IPS-18c (cell line): Measurements from ENCODE around the gene PCDHGA8.
"Not testable (repeated sequence)": the region's sequence is repeated elsewhere in the genome, so short reads cannot be mapped to it uniquely, and the experiment has no call there.

Experiments
- H3K4me3 ChIP-seq: 2 replicates; pipeline ENCODE4 v1.7.0; 2013; ENCODE audit warnings: low read depth, mild to moderate bottlenecking, low read length, moderate library complexity; ENCODE audit not compliant: insufficient read depth
- H3K9me3 ChIP-seq: one replicate; pipeline ENCODE4 v1.6.1; 2013; ENCODE audit warnings: mild to moderate bottlenecking, low read length, moderate library complexity; ENCODE audit not compliant: control insufficient read depth, insufficient read depth

Gene PCDHGA8

GRCh38 chr5:141389153-141390042 lies 3.0 kb upstream of the PCDHGA8 start:
- peaks cover 22% of the 10 kb centered on the region for H3K9me3 ChIP-seq
- peak overlapping the region; percentile 20; the same call in 1 of the 2 replicates for H3K4me3 ChIP-seq

- H3K9me3 ChIP-seq, result peaks cover 20% of the 10 kb centered on the region
- no peak overlapping the region for H3K4me3 ChIP-seq
Observed at GRCh38 chr5:141393267-141393666, 834 bp downstream of the PCDHGA8 start.

GRCh38 chr5:141394401-141395187 lies 2.2 kb downstream of the PCDHGA8 start:
- not testable (repeated sequence) for H3K4me3 ChIP-seq
- H3K9me3 ChIP-seq, result peaks cover 21% of the 10 kb centered on the region

GRCh38 chr5:141397756-141398551 lies 5.5 kb downstream of the PCDHGA8 start, which contains the start of gene PCDHGB5:
Gene PCDHGB5, plus strand, starts transcription at chr5:141397947. Its CDS starts 181 bp downstream, at chr5:141398128.
- Histone ChIP-seq H3K9me3 (peaks cover 25% of the 10 kb centered on the region), H3K4me3 (peak within 1 kb of the TSS; percentile 28; the same call in 1 of the 2 replicates)

GRCh38 chr5:141398608-141399007 lies 6.2 kb downstream of the PCDHGA8 start:
- Histone ChIP-seq H3K4me3 (no peak overlapping the region), H3K9me3 (peaks cover 19% of the 10 kb centered on the region)

- Histone ChIP-seq H3K4me3 (no peak overlapping the region), H3K9me3 (peaks cover 15% of the 10 kb centered on the region)
Observed at GRCh38 chr5:141399555-141400258, 7.3 kb downstream of the PCDHGA8 start.

GRCh38 chr5:141402553-141403243 lies 10.3 kb downstream of the PCDHGA8 start, which contains the start of gene PCDHGA9:
Gene PCDHGA9, plus strand, starts transcription at chr5:141402778. Its CDS starts 175 bp downstream, at chr5:141402953.
- Histone ChIP-seq H3K9me3 (peaks cover 15% of the 10 kb centered on the region), H3K4me3 (no peak within 1 kb of the TSS)

- peaks cover 13% of the 10 kb centered on the region for H3K9me3 ChIP-seq
- no peak overlapping the region for H3K4me3 ChIP-seq
Observed at GRCh38 chr5:141403387-141403786, 11.0 kb downstream of the PCDHGA8 start.

- H3K9me3 ChIP-seq, result not testable (repeated sequence)
- H3K4me3 ChIP-seq, result peak within 1 kb of the TSS; percentile 73
Observed at GRCh38 chr5:141407790-141408505, 15.5 kb downstream of the PCDHGA8 start, which contains the start of gene PCDHGB6. Gene PCDHGB6, plus strand, starts transcription at chr5:141408021. Its CDS starts 182 bp downstream, at chr5:141408203.

GRCh38 chr5:141409598-141410306 lies 17.3 kb downstream of the PCDHGA8 start:
- no peak overlapping the region for H3K4me3 ChIP-seq
- H3K9me3 ChIP-seq, result peaks cover 3% of the 10 kb centered on the region

- no peak overlapping the region for H3K4me3 ChIP-seq
- H3K9me3 ChIP-seq, result peaks cover 4% of the 10 kb centered on the region
Observed at GRCh38 chr5:141411575-141411974, 19.1 kb downstream of the PCDHGA8 start.

GRCh38 chr5:141412854-141413539 lies 20.6 kb downstream of the PCDHGA8 start, which contains the start of gene PCDHGA10:
Gene PCDHGA10, plus strand, starts transcription at chr5:141412987. Its CDS starts 189 bp downstream, at chr5:141413176.
- peaks cover 4% of the 10 kb centered on the region for H3K9me3 ChIP-seq
- peak within 1 kb of the TSS; percentile 29; the same call in 1 of the 2 replicates for H3K4me3 ChIP-seq

GRCh38 chr5:141413540-141414069 lies 21.2 kb downstream of the PCDHGA8 start:
- peak overlapping the region; percentile 6; the same call in 1 of the 2 replicates for H3K4me3 ChIP-seq
- H3K9me3 ChIP-seq, result peaks cover 7% of the 10 kb centered on the region
